Measurements from ENCODE around the gene PAFAH1B2.

DNA sequence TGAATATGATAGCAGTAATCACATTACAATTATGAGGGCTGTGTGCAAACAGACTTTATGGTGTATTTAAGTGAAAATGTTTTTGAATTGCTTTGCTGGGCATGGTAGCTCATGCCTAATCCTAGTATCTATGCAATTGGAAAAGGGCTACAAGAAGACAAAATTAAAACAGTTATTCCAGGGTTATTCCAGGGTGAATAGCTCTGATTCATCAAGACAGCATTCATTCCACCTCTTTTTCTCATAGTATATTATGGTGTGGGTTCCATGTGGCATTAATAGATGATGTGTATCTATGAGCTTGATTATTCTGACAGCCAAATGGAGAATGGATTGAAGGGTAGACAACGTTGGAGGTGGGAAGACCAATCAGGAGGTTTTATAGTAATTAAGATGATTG is 22.4 kb downstream of the PAFAH1B2 start:
- TF ChIP-seq CTCF (IDR thresholded peaks at IDR 0.05; ENCODE audit: insufficient read depth, low read length, poor library complexity, severe bottlenecking) (no peak), EZH2phosphoT487 (conservative IDR thresholded peaks at IDR 0.05; ENCODE audit: low read length) (no peak)

Measured in SU-DHL-6 (cell line).